ELF-1 (cell line): ENCODE measurements around the gene FA2H.
"Not testable (repeated sequence)": the region's sequence is repeated elsewhere in the genome, so short reads cannot be mapped to it uniquely, and the experiment has no call there.

Experiments used
- DNase-seq: peaks from one replicate; pipeline ENCODE4 v3.0.0-alpha.2; 2016; ENCODE audit warnings: low read depth, low spot score

The FA2H gene

DNA sequence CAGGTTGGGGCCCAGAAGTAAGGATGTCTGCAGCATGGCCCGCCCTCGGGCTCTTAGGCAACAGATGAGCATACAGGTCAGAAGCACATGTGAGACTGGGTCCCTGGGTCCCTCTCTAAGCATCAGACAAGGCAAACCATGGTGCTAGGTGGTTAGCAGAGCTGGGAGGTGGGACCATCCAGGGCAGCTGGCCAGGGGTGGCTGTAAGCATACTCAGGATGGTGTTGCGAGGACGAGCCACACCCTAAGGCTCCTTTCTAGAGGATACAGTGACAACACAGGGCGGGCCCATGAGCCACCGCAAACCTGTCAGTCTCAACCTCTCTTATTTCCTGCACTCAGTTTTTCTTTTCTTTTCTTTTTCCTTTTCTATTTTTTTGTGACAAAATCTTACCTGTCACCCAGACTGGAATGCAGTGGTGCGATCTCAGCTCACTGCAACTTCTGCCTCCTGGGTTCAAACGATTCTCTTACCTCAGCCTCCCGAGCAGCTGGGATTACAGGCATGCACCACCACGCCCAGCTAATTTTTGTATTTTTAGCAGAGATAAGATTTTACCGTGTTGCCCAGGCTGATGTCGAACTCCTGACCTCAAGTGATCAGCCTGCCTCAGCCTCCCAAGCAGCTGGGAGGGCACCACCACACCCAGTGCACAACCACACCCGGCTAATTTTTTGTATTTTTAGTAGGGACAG lies 3.6 kb downstream of the FA2H start:
- DNase-seq: no peak

DNA sequence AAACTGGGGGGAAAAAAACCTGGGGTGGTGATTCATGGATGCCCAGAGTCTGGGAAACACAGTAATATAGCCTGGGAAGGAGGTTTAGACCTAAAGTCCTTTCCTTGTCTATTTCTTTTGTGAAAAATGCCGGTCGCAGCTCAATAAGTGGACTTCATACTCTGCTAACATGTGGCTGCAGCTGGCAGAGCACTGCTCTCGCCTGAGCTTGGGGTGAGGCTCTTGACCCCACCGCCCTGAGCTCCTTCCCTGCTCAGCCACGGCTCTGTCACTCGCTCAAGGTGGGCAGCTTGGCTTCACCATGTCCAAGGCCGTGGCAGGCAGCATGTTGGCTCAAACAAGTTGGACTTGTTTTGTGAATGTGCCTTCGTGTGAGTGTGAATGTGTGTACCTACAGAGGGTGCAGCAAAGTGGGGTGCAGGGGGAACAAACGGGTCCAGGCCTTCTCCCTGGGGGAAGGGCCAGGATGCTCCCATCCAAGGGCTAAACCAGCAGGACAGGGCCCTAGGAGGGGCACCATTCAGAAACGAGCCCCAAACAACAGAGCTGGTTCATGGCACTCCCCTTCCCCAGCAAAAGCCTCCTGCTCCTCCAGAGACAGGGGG lies 4.9 kb downstream of the FA2H start:
- DNase-seq: no peak

- no peak for DNase-seq
Observed at GRCh38 chr16:74768239-74768638, 6.4 kb downstream of the FA2H start.

DNA sequence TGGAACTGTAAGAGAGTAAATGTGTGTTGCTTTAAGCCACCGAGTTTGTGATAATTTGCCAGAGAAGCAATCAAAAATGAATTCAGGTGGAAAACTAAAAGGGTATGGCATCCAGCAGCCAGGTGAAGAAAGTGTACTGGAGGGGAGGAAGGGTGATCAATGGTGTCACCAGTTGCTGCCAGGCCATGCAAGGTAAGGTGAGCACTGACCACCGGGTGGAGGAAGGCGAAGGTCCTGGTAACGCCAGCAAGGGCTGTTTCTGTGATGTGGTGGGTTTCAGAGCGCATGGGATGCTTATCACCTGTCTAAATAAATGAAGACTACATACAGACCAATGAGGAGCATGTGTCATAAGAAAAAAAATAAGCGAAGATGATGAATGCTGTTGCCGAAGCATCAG lies 6.9 kb downstream of the FA2H start:
- DNase-seq: no peak

- no peak for DNase-seq
Observed at GRCh38 chr16:74766729-74767128, 7.9 kb downstream of the FA2H start.

- not testable (repeated sequence) for DNase-seq
Observed at GRCh38 chr16:74764184-74764583, 10.4 kb downstream of the FA2H start.

- no peak for DNase-seq
Observed at GRCh38 chr16:74761665-74762064, 13.0 kb downstream of the FA2H start.

GRCh38 chr16:74760007-74760767 lies 14.4 kb downstream of the FA2H start:
- DNase-seq: no peak

DNA sequence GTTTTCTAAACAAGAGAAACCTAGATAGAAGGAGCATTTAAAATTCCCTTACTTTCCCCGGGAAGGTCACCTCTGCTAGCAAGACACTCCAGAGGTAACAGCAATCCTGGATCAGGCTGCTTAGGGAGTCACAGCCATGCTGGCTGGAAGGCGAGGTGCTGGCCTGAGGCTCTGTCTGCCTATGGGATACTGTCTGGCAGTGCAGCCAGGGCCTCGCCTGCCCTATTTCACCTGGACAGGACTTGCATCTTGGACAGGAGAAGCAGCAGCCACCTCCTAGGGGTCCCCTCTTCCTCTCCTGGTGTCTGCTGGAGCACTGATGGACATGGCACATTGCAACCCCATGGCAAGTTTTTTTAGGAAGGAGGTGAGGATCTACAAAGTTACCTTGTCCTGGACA lies 15.1 kb downstream of the FA2H start:
- DNase-seq: no peak

DNA sequence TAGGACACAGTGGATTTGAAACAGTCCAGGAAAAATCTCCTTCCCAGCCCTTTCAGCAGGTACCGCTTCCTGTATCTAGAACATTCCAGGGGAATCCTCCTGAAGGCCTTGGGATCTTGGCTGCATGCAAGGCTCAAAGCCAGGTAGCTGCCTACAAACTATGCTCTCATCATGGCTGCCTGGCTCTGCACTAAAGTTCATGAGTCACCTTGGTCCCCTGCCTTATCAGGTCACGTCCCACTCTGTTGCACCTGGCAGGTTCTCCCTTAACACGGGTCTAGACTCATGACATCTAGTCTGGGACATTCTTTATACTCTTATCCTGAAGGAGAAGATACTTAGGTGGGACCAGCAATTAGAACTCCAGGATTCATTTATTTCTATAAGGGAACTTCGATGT lies 15.8 kb downstream of the FA2H start:
- DNase-seq: no peak

DNA sequence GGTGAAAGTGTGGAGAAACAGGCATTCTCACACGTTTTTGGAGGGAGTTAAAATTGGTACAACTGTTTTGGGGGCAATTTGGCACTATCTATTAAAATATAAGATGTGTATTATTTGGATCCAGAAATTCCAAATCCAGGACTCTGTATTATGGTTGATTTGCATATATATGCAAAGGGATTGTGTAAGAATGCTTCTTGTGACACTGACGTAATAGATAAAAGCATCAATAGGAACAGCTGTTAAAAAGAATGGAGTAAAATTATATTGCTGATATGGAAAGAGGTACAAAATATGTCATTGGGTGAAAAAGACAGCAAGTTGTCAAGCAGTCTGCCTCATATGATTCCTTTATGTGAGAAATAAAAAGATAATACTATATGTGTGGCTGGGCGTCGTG lies 17.3 kb downstream of the FA2H start:
- no peak for DNase-seq

DNA sequence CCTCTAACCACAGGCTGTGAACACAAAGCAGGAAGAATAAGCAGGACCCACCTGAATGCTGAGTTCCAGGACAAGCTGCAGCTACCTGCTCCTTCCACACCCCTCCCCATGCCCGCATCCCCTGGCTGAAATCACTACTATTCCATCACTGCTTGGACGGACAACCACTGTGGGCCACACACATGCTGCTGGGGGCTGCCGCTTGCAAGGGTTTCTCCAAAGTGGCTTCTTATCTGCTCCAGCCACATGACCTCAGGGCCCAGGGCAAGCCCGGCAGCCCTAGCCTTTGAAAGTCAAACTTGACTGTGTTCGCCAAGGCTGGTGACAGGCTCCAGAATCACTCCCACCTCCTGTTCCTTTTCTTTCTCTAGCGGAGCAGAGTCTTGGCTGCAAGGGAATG lies 18.4 kb downstream of the FA2H start:
- DNase-seq: peak; percentile 67

DNA sequence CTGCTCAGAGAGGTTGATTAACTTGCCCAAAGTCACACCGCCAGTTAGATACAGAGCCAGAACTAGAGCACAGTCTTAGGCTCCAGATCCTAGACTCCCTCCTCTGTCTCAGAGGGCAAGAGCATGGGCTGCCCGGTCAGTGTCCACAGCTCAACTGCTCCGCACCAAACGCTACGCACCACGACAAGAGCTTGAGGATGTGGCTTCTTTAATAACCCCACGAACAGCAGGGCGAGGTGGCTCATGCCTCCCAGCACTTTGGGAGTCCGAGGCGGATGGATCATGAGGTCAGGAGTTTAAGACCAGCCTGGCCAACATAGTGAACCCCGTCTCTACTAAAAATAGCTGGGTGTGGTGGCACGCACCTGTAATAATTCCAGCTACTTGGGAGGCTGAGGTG lies 21.4 kb downstream of the FA2H start:
- DNase-seq: no peak

DNA sequence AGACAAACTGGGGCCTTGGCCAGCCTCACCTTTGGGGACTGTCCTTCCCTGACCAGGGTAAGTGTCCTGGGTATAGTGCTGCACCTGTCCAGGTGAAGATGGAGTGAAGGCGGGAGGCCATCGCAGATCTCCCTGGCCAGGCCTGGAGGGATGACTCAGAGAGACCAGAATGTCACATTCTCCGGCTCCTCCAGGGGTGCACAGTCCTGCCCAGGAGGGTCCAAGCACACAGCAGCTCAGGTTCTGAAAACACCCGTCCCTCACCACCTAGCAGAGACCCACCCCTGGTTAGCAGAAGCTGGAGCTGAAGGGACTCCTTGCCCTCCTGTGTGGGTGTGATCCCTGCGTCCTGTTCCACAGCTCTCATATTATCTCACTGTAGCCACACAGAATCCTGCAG lies 21.9 kb downstream of the FA2H start:
- DNase-seq: no peak

DNA sequence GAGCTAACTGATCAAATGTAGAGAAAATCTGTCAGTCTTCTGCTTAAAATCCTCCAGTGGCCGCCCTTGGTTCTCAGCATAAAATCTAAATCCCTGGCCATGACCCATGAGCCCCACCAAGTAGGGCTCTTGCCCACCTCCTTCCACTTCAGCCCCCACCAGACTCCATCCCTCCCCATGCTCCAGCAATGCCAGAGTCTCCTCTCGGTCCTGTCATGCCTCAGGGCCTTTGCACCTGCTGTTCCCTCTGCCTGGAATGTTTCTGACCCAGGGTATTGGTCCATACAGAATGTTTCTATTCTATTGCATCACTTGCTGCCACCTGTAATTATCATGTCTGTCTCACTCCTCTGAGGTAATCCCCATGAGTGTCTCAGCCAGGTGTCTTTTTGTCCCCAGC lies 22.4 kb downstream of the FA2H start:
- no peak for DNase-seq

- no peak for DNase-seq
Observed at GRCh38 chr16:74751658-74752057, 23.0 kb downstream of the FA2H start.

- DNase-seq: peak; percentile 81
Observed at GRCh38 chr16:74749291-74750055, 25.1 kb downstream of the FA2H start.

DNA sequence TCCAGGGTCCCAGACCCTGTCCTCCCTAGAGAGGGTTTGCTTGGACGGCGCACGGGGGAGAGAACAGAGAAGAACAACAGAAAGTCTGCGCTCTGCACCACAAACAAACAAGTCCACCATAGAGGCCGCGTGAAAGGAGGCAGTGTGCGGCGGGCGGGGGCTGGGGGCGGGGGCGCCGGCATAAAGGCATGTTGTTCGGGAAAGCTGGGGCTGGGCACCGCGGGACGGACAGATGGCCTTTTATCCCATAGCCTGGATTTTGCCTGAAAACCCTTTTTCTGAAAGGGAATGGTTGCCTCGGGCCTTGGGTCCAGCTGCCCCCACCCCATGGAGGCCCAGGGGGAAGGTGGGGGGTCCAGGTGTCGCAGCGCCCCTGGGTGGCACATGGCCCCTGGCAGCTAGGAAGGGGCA lies 26.0 kb downstream of the FA2H start:
- no peak for DNase-seq

- DNase-seq: no peak
Observed at GRCh38 chr16:74747716-74748615, 26.7 kb downstream of the FA2H start.

DNA sequence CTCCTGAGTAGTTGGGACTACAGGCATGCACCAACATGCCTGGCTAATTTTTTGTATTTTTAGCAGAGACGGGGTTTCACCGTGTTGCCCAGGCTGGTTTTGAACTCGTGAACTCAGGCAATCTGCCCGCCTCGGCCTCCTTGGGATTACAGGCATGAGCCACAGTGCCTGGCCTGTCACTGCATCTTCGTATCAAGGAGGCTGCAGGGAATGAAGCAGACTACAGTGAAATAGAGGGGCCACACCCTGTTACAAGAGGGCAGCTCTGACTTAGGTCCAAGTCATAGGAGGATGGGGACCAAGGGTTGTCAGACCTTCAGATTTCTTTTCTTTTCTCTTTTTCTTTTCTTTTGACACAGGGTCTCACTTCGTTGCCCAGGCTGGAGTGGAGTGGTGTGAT lies 28.7 kb downstream of the FA2H start:
- no peak for DNase-seq

DNA sequence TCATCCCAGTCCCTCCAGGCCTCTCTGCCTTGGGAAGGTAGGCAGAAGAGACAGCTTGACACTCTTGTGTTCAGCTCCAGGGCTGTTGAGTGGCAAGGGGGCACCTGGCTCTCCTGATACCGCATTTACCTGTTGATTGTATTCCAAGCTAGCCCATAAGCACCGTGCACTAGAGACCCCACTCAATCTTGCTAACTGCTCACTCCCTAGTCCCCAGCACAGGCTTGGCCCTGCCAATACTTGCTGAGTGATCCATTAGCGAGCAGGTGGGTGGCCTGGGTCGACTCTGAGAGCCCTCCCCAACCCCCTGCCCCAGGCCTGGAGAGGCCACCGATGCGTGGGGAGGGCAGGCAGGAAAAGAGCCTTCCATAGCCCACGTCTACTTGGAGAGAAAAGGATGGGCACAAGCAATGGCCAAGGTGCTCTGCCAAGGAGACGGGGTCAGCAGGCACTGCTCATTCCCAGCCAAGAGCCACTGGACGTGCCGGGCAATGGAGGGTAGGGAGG lies 29.5 kb downstream of the FA2H start:
- no peak for DNase-seq
